AG10803 (cell line): ENCODE data around the gene STH.
A peak's percentile ranks its signal among the peaks of the same experiment; 100 is the strongest.

Experiments used
- DNase-seq: peaks from one replicate; pipeline ENCODE4 v3.0.0; 2010; ENCODE audit warnings: low read depth
- H3K4me3 ChIP-seq: 2 replicates; pipeline ENCODE4 v1.5.1; 2011; ENCODE audit warnings: mild to moderate bottlenecking, low read length, control low read depth
- CTCF ChIP-seq: conservative IDR thresholded peaks from 2 replicates; pipeline ENCODE4 v1.5.1; 2011; ENCODE audit warnings: mild to moderate bottlenecking, low read length, control low read depth, inconsistent platforms

The STH gene

GRCh38 chr17:46039592-46040186 is 40.6 kb downstream of the STH start:
- DNase-seq, result no peak
- no peak for TF ChIP-seq CTCF
- no peak overlapping the region for H3K4me3 ChIP-seq

DNA sequence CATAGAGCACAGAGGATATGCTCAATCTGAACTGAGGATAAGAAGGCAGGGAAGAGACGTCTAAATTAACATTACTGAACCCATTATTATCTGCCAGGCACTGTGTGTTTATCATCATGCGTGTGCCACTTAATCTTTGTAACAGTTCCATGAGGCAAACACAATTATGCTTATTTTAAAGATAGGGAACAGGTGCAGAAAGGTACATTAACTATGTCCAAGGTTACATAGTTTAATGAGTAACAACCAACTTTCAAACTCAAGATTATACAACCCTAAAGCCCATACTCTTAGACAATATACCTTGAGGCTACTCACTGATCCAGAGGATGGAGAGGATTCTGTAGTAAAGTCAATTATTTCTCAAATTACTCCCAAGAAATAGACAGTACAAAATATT is 43.2 kb downstream of the STH start:
- no peak for TF ChIP-seq CTCF
- no peak overlapping the region for H3K4me3 ChIP-seq
- no peak for DNase-seq

DNA sequence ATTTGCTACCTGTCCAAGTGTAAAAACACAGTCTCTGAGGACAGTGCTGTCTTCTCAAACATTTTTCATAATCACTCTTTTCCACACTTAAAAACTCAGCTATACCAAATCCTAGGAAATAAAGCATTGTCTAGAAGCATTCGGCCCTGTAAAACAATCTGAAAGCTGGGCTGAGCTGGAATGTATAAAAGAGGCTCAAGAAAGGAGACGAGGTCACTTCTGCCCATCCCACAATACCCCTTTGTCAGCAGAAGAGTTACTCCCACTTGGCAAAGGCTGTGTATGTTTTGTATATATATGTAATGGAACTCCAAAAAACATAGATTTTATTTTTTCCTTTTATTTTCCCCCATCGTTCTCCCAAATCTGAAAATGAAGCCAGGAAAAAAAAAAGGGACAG is 43.9 kb downstream of the STH start:
- no peak overlapping the region for H3K4me3 ChIP-seq
- no peak for TF ChIP-seq CTCF
- no peak for DNase-seq

GRCh38 chr17:46043606-46044005 is 44.6 kb downstream of the STH start:
- no peak overlapping the region for H3K4me3 ChIP-seq
- no peak for TF ChIP-seq CTCF
- no peak for DNase-seq

DNA sequence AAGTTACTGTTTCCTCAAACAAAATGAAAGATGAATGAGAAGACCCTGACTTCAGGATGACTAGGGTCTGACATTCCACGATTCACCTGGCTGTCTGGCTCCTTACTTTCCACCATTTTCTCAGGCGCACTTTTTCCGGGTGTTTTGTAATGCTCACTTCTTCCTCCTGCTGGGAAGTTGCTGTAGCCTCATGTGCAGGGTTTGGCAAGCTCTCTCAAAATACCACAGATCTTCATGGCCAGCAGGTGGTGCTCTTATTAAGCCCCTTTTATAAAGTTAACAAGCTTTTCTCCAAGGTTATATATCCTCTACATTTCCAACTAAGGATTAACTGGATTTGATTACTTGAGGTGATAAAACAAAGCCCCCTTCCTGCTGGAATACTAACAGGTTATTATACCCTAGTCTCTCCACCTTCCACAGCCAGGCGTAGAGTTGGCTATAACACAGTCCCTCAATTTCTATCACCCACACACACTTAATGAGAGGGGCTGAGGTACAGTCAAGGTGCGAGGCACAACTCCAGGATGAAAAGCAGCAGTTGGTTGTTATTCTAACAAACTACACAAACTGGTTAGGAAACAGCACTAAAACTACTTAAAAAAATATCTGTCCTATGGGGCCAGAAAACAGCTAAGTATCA is 45.4 kb downstream of the STH start:
- peak; percentile 92 for DNase-seq
- peak; percentile 91 for TF ChIP-seq CTCF
- no peak overlapping the region for H3K4me3 ChIP-seq

GRCh38 chr17:46044989-46045388 is 45.9 kb downstream of the STH start:
- TF ChIP-seq CTCF, result no peak
- no peak for DNase-seq
- no peak overlapping the region for H3K4me3 ChIP-seq

DNA sequence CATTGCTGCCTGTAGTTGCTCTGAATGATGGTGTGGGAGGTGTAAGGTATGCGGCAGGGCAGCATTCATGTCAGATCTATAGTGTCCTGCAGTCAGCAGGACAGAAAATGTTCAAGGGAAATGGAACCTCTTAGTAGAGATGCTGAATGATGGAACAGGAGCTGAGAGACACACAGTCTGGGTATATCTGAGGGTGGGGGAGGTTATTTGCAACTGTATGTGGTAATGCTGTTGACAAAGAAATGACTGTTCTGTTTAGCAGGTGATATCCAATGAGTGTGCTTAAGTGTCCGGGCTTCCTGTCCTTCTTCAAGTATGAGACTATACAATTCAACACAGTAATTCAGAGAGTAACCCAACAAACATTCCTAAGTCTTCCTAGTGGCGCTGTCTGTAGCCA is 46.6 kb downstream of the STH start:
- DNase-seq, result no peak
- no peak overlapping the region for H3K4me3 ChIP-seq
- TF ChIP-seq CTCF, result no peak
